ENCODE data around the gene HELQ. TPM values are rescaled to one million over a fixed set of nuclear protein-coding genes. Genes with fewer than 3 reads are reported as not detected.
A peak's percentile ranks its signal among the peaks of the same experiment; 100 is the strongest.

The HELQ gene
- total and polyA plus RNA-seq, 9 of the 15 experiments (the other 6 are each of a cell fraction or from before 2014, with no cell fraction given) = 3.5 to 15.2 (median 11.9) TPM

DNA sequence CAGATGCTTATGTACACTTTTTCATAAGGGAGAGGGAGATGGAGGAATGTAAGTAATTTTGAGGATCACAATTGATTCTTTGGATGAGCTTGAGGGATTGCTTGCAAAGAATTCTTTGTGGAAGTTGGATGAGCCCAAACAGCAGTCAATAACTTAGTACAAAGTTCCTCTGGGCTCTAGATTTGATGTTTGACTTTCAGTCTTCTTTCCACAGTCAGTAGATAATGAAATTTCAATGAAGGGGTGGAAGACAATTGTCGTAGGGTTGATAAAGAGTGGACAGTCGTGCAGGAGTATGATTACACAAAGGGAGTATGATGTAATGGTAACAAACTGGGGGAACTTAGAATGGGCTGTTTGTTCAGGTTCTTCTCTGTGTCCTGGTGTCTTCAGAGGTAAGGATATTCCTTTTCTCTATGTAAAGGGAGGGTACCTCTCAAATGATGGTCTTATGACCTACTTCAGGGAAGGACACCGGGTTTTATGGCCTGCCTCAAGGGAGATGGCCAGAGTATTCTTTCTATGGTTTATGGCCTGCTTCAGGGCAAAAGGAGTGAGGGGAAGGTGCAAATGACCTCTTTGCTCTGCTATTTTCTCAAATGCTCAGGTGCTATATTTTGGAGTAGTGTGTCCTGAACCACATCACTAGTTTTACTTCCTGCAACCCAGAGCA, 31.0 kb upstream of the HELQ start:
- Histone ChIP-seq H3K9me3 (replicated peaks; ENCODE audit: control insufficient read depth, insufficient read depth, low read depth, low read length) (no peaks in the 10 kb centered on the region), H3K27ac (ENCODE audit: extremely low read depth, low read depth, low read length) (peak overlapping the region; percentile 66), H3K4me2 (ENCODE audit: insufficient read depth, low read length) (peak overlapping the region; percentile 58), H3K79me2 (ENCODE audit: control insufficient read depth, insufficient read depth, low read length) (peaks cover 21% of the 10 kb centered on the region), H3K4me3 (no peak overlapping the region), H3K9ac (ENCODE audit: insufficient read depth in 1 of 2, low read depth in 2 of 2, low read length in 2 of 2) (peak overlapping the region in 1 of 2 experiments; percentile 49; a peak in 2 of 4 replicates), H4K20me1 (replicated peaks; ENCODE audit: control insufficient read depth, insufficient read depth, low read length) (no peaks in the 10 kb centered on the region), H3K27me3 (ENCODE audit: control insufficient read depth in 2 of 2, insufficient read depth in 2 of 2, low read length in 2 of 2) (no peaks in the 10 kb centered on the region), H2AFZ (ENCODE audit: low read depth, low read length) (peak overlapping the region; percentile 75), H3K4me1 (replicated peaks in 1 of 2; ENCODE audit: control insufficient read depth in 2 of 2, insufficient read depth in 2 of 2, low read length in 2 of 2) (peaks cover 19 to 37% of the 10 kb centered on the region in 2 experiments), H3K9me1 (ENCODE audit: control insufficient read depth, insufficient read depth, low read length) (no peaks in the 10 kb centered on the region), H3K36me3 (ENCODE audit: control insufficient read depth, insufficient read depth, low read length) (peaks cover 3% of the 10 kb centered on the region; the same call in 1 of the 3 replicates)
- WGBS (ENCODE audit: insufficient coverage, low coverage, missing lambda C conversion rate) = 3% methylated on average over 3 of the region's 3 CpGs
- ChIA-PET CTCF (ENCODE audit: low intra/inter-chr PET ratio) (no interaction called here), POLR2A (interaction anchor here (0.6 to 1.4 kb wide), 4 partner anchors 9 to 1156 kb away, joined by 3 to 5 read pairs (median 4); no protein-coding TSS in a partner anchor)
- peak in 2 of 4 experiments; percentile 54 to 70 for DNase-seq (ENCODE audit: extremely low read depth in 1 of 4, low spot score in 3 of 4)
- peak; percentile 22 for ATAC-seq
- FAIRE-seq = peak; percentile 29
- intact Hi-C loops (cut with micrococcal nuclease) = no loop called here
- BruUV-seq (replicated peaks) = no TSS peak
- in situ Hi-C loops (cut with MboI) = no loop called here
- TF ChIP-seq KLF10 (CRISPR knock-in tag; IDR thresholded peaks at IDR 0.05) (no peak), ZNF707 (CRISPR knock-in tag; conservative IDR thresholded peaks at IDR 0.05) (no peak), KAT8 (IDR thresholded peaks at IDR 0.05; ENCODE audit: low read depth) (no peak), MYBL2 (IDR thresholded peaks at IDR 0.05; ENCODE audit: low read depth) (no peak), MYBL2 (CRISPR knock-in tag; IDR thresholded peaks at IDR 0.05; ENCODE audit: borderline replicate concordance) (no peak), CTBP1 (IDR thresholded peaks at IDR 0.05; ENCODE audit: borderline replicate concordance) (no peak), ZC3H4 (CRISPR knock-in tag; IDR thresholded peaks at IDR 0.05; ENCODE audit: borderline replicate concordance) (no peak), ZNF644 (tag; IDR thresholded peaks at IDR 0.05; ENCODE audit: low read depth) (no peak), ELF1 (tag; IDR thresholded peaks at IDR 0.05) (no peak), TAF7 (tag; IDR thresholded peaks at IDR 0.05) (no peak), RFX7 (CRISPR knock-in tag; IDR thresholded peaks at IDR 0.05) (no peak), MCM3 (IDR thresholded peaks at IDR 0.05) (no peak), KDM4B (IDR thresholded peaks at IDR 0.05; ENCODE audit: borderline replicate concordance in 2 of 2, low read depth in 1 of 2) (no peak), ZNF354B (CRISPR knock-in tag; IDR thresholded peaks at IDR 0.05) (no peak), RBM15 (IDR thresholded peaks at IDR 0.05; ENCODE audit: insufficient read depth, low read length) (no peak), HNRNPLL (IDR thresholded peaks at IDR 0.05; ENCODE audit: low read depth, low read length, poor library complexity, severe bottlenecking) (no peak)
- TF ChIP-seq, protein P1, sequence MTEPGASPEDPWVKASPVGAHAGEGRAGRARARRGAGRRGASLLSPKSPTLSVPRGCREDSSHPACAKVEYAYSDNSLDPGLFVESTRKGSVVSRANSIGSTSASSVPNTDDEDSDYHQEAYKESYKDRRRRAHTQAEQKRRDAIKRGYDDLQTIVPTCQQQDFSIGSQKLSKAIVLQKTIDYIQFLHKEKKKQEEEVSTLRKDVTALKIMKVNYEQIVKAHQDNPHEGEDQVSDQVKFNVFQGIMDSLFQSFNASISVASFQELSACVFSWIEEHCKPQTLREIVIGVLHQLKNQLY (CRISPR knock-in tag; conservative IDR thresholded peaks at IDR 0.05) = no peak
- TF ChIP-seq, protein P2, sequence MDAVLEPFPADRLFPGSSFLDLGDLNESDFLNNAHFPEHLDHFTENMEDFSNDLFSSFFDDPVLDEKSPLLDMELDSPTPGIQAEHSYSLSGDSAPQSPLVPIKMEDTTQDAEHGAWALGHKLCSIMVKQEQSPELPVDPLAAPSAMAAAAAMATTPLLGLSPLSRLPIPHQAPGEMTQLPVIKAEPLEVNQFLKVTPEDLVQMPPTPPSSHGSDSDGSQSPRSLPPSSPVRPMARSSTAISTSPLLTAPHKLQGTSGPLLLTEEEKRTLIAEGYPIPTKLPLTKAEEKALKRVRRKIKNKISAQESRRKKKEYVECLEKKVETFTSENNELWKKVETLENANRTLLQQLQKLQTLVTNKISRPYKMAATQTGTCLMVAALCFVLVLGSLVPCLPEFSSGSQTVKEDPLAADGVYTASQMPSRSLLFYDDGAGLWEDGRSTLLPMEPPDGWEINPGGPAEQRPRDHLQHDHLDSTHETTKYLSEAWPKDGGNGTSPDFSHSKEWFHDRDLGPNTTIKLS (IDR thresholded peaks at IDR 0.05; ENCODE audit: borderline replicate concordance, low read depth) = no peak
- TF ChIP-seq, protein P3, sequence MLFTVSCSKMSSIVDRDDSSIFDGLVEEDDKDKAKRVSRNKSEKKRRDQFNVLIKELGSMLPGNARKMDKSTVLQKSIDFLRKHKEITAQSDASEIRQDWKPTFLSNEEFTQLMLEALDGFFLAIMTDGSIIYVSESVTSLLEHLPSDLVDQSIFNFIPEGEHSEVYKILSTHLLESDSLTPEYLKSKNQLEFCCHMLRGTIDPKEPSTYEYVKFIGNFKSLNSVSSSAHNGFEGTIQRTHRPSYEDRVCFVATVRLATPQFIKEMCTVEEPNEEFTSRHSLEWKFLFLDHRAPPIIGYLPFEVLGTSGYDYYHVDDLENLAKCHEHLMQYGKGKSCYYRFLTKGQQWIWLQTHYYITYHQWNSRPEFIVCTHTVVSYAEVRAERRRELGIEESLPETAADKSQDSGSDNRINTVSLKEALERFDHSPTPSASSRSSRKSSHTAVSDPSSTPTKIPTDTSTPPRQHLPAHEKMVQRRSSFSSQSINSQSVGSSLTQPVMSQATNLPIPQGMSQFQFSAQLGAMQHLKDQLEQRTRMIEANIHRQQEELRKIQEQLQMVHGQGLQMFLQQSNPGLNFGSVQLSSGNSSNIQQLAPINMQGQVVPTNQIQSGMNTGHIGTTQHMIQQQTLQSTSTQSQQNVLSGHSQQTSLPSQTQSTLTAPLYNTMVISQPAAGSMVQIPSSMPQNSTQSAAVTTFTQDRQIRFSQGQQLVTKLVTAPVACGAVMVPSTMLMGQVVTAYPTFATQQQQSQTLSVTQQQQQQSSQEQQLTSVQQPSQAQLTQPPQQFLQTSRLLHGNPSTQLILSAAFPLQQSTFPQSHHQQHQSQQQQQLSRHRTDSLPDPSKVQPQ (CRISPR knock-in tag; IDR thresholded peaks at IDR 0.05; ENCODE audit: borderline replicate concordance) = no peak

Measured in K562 (cell line).